Neuronal stem cell (in vitro differentiated cells): ENCODE measurements around the gene PTPN9.

Experiments
- DNase-seq: peaks from one replicate; pipeline ENCODE4 v3.0.0-alpha.2; 2013; ENCODE audit warnings: low spot score
- H2AFZ ChIP-seq: one replicate; pipeline ENCODE4 v1.6.1; 2013; ENCODE audit warnings: mild to moderate bottlenecking, low read length, inconsistent platforms
- H2AK5ac ChIP-seq: 2 replicates; pipeline ENCODE4 v1.6.1; 2013; ENCODE audit warnings: low read depth, mild to moderate bottlenecking, inconsistent platforms, low read length, moderate library complexity, mixed read lengths
- H2BK120ac ChIP-seq: 2 replicates; pipeline ENCODE4 v1.6.1; 2013; ENCODE audit warnings: low read depth, mild to moderate bottlenecking, inconsistent platforms, low read length, moderate library complexity, mixed read lengths
- H2BK12ac ChIP-seq: one replicate; pipeline ENCODE4 v1.6.1; 2013; ENCODE audit warnings: low read length, inconsistent platforms
- H2BK15ac ChIP-seq: 2 replicates; pipeline ENCODE4 v1.6.1; 2013; ENCODE audit warnings: mild to moderate bottlenecking, low read length, inconsistent platforms, mixed read lengths
- H2BK5ac ChIP-seq: one replicate; pipeline ENCODE4 v1.6.1; 2013; ENCODE audit warnings: inconsistent platforms, mild to moderate bottlenecking, low read length, moderate library complexity
- H3K14ac ChIP-seq: one replicate; pipeline ENCODE4 v1.6.1; 2013; ENCODE audit warnings: low read length, inconsistent platforms
- H3K18ac ChIP-seq: 2 replicates; pipeline ENCODE4 v1.6.1; 2013; ENCODE audit warnings: low read length, inconsistent platforms
- H3K23ac ChIP-seq: 2 replicates; pipeline ENCODE4 v1.6.1; 2013; ENCODE audit warnings: low read depth, mild to moderate bottlenecking, mixed read lengths, low read length, inconsistent platforms; ENCODE audit not compliant: poor library complexity
- H3K27ac ChIP-seq: replicated peaks from 3 replicates; pipeline ENCODE4 v1.5.1; 2013; ENCODE audit warnings: low read length, inconsistent platforms
- H3K27me3 ChIP-seq, 3 experiments: 2 replicates each; pipeline ENCODE4 v1.6.1; 2013; ENCODE audit warnings: low read length in 3 of 3, mild to moderate bottlenecking in 2 of 3, inconsistent platforms in 1 of 3, low read depth in 1 of 3, mixed read lengths in 1 of 3, moderate library complexity in 1 of 3; ENCODE audit not compliant: control insufficient read depth in 3 of 3, insufficient read depth in 3 of 3
- H3K36me3 ChIP-seq, 2 donors: replicated peaks in 1 of 2; 2 replicates each; pipeline ENCODE4 v1.6.1; 2013; ENCODE audit warnings: low read length in 2 of 2; ENCODE audit not compliant: control insufficient read depth in 2 of 2, insufficient read depth in 2 of 2
- H3K4ac ChIP-seq: 2 replicates; pipeline ENCODE4 v1.6.1; 2013; ENCODE audit warnings: inconsistent platforms, mild to moderate bottlenecking, low read length, moderate library complexity
- H3K4me1 ChIP-seq, 2 donors: 1 replicate in 1 of 2; 2 replicates in 1 of 2; pipeline ENCODE4 v1.6.1; 2013; ENCODE audit warnings: low read length in 2 of 2, low read depth in 1 of 2; ENCODE audit not compliant: control insufficient read depth in 2 of 2, insufficient read depth in 1 of 2
- H3K4me2 ChIP-seq: one replicate; pipeline ENCODE4 v1.6.1; 2013; ENCODE audit warnings: mild to moderate bottlenecking, low read length, inconsistent platforms; ENCODE audit not compliant: insufficient read depth, poor library complexity, severe bottlenecking
- H3K4me3 ChIP-seq, 2 donors: 2 replicates each; pipeline ENCODE4 v1.5.1; 2013; ENCODE audit warnings: low read length in 2 of 2, mild to moderate bottlenecking in 2 of 2, inconsistent platforms in 1 of 2, moderate library complexity in 1 of 2
- H3K79me1 ChIP-seq: one replicate; pipeline ENCODE4 v1.6.1; 2013; ENCODE audit warnings: low read depth, mild to moderate bottlenecking, inconsistent platforms, low read length, moderate library complexity
- H3K9ac ChIP-seq: one replicate; pipeline ENCODE4 v1.6.1; 2013; ENCODE audit warnings: mild to moderate bottlenecking, low read depth, low read length, inconsistent platforms; ENCODE audit not compliant: poor library complexity
- H3K9me3 ChIP-seq, 2 donors: replicated peaks in 1 of 2; 2 replicates each; pipeline versions ENCODE3 to v1.6.1; 2013; ENCODE audit warnings: low read length in 2 of 2, mild to moderate bottlenecking in 2 of 2, inconsistent platforms in 1 of 2, low read depth in 1 of 2, mixed read lengths in 1 of 2, moderate library complexity in 1 of 2; ENCODE audit not compliant: control insufficient read depth in 2 of 2, insufficient read depth in 1 of 2
- H4K8ac ChIP-seq: one replicate; pipeline ENCODE4 v1.6.1; 2013; ENCODE audit warnings: low read depth, mild to moderate bottlenecking, inconsistent platforms, low read length, moderate library complexity
- H4K91ac ChIP-seq: one replicate; pipeline ENCODE4 v1.6.1; 2013; ENCODE audit warnings: low read length, low read depth, mild to moderate bottlenecking, inconsistent platforms; ENCODE audit not compliant: poor library complexity
- WGBS, 2 donors: extraction: QIAGEN DNeasy Blood & Tissue Kit; methylation state at CpG; one replicate each; pipeline ENCODE4 v1.1.7; 2013; ENCODE audit warnings: missing lambda C conversion rate in 2 of 2, mixed read lengths in 1 of 2; ENCODE audit not compliant: insufficient read length in 2 of 2, insufficient replicate concordance in 1 of 2; ENCODE audit errors: extremely low coverage in 2 of 2; 5-methylcytosine and 5-hydroxymethylcytosine counted together

PTPN9 gene

DNA sequence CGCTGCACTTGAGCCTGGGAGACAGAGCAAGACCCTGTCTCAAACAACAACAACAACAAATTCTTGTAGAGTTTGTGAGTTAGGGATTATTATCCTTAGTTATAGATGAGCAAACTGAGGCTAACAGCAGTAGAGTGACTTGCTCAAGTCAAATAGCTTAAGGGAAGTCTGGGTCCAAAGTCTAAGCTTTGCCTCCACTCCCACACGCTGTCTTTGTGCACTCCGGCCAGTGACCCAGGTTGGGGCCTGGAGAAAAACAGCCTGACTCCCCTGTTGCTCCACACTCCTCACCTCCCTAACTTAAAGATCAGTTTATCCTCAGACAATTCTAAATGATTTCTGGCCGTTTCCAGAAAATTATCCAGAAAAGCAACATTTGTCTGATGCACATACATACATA lies 118.5 kb downstream of the PTPN9 start:
- Histone ChIP-seq H4K91ac (no peak overlapping the region), H3K4me2 (no peak overlapping the region), H3K4me3 (no peak overlapping the region), H3K79me1 (no peaks in the 10 kb centered on the region), H3K36me3 (peaks cover 0 to 20% of the 10 kb centered on the region in 2 donors), H3K18ac (no peak overlapping the region), H3K27me3 (peaks cover 0 to 1% (median 0%) of the 10 kb centered on the region in 3 experiments), H4K8ac (no peak overlapping the region), H2BK120ac (no peak overlapping the region), H2AFZ (no peak overlapping the region), H2BK5ac (no peak overlapping the region), H3K14ac (no peak overlapping the region), H3K4me1 (peaks cover 5 to 9% of the 10 kb centered on the region in 2 donors), H3K23ac (no peak overlapping the region), H2BK15ac (no peak overlapping the region), H3K9ac (no peak overlapping the region), H3K27ac (no peak overlapping the region), H2AK5ac (no peak overlapping the region), H3K4ac (no peak overlapping the region), H2BK12ac (no peak overlapping the region), H3K9me3 (no peaks in the 10 kb centered on the region)
- WGBS, 2 donors, result no CpG with 5 or more reads among the region's 4 CpGs
- no peak for DNase-seq

DNA sequence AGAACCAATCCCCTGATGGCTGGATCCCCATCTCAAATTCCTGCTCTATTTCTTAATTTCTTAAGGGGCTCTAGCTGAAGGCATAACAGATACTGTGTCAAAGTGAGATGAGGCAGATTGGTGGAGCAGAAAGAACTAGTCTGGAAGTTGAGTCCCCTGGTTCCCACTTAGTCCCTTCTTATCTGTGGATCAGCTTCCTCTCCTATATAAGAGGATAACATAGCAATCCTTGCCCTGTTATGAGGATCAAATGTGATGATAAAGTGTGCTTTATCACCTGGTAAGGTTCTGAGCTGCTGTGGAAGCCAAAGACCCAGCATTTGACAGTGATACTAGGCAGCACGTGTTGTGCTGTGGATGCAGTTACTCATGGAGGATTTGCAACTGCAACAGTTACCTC lies 119.5 kb downstream of the PTPN9 start:
- Histone ChIP-seq H2AK5ac (no peak overlapping the region), H3K9me3 (no peaks in the 10 kb centered on the region), H3K27me3 (peaks cover 0 to 1% (median 0%) of the 10 kb centered on the region in 3 experiments), H3K79me1 (peaks cover 2% of the 10 kb centered on the region), H4K8ac (no peak overlapping the region), H3K23ac (no peak overlapping the region), H3K4me3 (no peak overlapping the region), H3K14ac (no peak overlapping the region), H2BK15ac (no peak overlapping the region), H3K36me3 (peaks cover 0 to 12% of the 10 kb centered on the region in 2 donors), H3K27ac (no peak overlapping the region), H3K4me1 (peaks cover 5 to 9% of the 10 kb centered on the region in 2 donors), H2BK120ac (no peak overlapping the region), H3K4ac (no peak overlapping the region), H3K9ac (no peak overlapping the region), H4K91ac (no peak overlapping the region), H2BK12ac (no peak overlapping the region), H3K18ac (no peak overlapping the region), H3K4me2 (no peak overlapping the region), H2BK5ac (no peak overlapping the region), H2AFZ (no peak overlapping the region)
- no peak for DNase-seq
- WGBS, 2 donors, result no CpG with 5 or more reads among the region's 1 CpG

DNA sequence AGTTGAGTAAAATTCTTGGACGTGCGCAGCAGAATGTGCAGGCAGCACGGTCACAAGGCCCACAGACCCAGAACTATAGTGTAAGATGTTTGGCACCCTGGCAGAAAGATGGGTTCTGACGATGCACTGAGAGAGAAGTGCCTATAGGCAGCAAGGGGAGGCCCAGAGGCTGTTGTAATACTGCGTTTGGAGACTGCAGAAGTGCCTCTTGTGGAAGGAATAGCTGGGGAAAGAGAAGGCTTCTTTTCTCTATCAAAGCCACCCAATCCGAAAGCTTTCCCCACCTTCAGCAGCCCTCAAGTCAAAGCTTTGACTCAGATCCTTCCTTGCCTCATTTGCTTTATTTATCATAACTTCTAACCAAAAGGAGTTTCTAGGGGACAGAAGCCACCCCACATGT lies 122.4 kb downstream of the PTPN9 start:
- no peak overlapping the region for H2BK5ac ChIP-seq
- no peak overlapping the region for H2BK12ac ChIP-seq
- H3K9ac ChIP-seq, result no peak overlapping the region
- H3K36me3 ChIP-seq, result no peaks in the 10 kb centered on the region
- H4K8ac ChIP-seq, result no peak overlapping the region
- no peak overlapping the region for H3K27ac ChIP-seq
- H3K4me2 ChIP-seq, result no peak overlapping the region
- H3K4ac ChIP-seq, result no peak overlapping the region
- H3K4me1 ChIP-seq, result peaks cover 2 to 8% of the 10 kb centered on the region in 2 donors
- DNase-seq, result no peak
- no peak overlapping the region for H2BK15ac ChIP-seq
- H2AFZ ChIP-seq, result peak overlapping the region; percentile 92
- H3K79me1 ChIP-seq, result peaks cover 6% of the 10 kb centered on the region
- no peak overlapping the region for H2BK120ac ChIP-seq
- H3K27me3 ChIP-seq, result peaks cover 0 to 1% (median 0%) of the 10 kb centered on the region in 3 experiments
- WGBS, 2 donors, result no CpG with 5 or more reads among the region's 6 CpGs
- H3K4me3 ChIP-seq, result no peak overlapping the region
- no peak overlapping the region for H3K14ac ChIP-seq
- H3K23ac ChIP-seq, result no peak overlapping the region
- no peak overlapping the region for H3K18ac ChIP-seq
- H3K9me3 ChIP-seq, result no peaks in the 10 kb centered on the region
- H4K91ac ChIP-seq, result no peak overlapping the region
- no peak overlapping the region for H2AK5ac ChIP-seq

DNA sequence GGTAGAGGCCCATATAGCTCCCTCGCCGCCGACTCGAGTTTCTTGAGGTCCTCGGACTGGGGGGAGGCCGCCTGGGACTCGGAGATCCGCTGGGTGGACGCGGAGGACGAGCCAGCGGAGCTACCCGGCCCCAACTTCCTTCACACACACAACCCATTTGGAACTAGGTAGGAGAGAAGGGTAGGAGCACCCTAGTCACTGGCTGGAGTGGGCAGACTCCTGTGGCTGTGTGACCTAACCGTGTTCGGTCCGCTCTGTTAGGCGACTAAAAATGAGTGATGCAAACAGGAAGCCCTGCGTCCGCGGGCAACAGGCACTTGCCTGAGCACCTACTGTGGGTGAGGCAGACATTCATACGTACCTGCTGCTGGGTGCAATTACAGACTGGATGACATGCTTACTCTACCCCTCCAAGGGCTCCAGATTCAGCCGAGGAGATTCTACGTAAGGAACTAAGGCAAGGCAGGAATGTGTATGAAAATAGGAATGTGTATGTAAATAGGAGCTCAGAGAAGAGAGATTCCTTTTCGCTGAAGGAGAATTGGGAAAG lies 123.1 kb downstream of the PTPN9 start:
- Histone ChIP-seq H3K4me3 (peak overlapping the region; percentile 88 to 89), H3K9me3 (no peaks in the 10 kb centered on the region), H3K27me3 (peaks cover 0 to 1% (median 0%) of the 10 kb centered on the region in 3 experiments), H3K27ac (peak overlapping the region; percentile 8), H2BK15ac (no peak overlapping the region), H2AK5ac (no peak overlapping the region), H3K9ac (peak overlapping the region; percentile 82), H3K23ac (peak overlapping the region; percentile 3), H3K4ac (no peak overlapping the region), H3K18ac (peak overlapping the region; percentile 93), H3K79me1 (peaks cover 8% of the 10 kb centered on the region), H3K14ac (no peak overlapping the region), H3K4me2 (peak overlapping the region; percentile 84), H2BK12ac (no peak overlapping the region), H3K36me3 (no peaks in the 10 kb centered on the region), H4K91ac (no peak overlapping the region), H2BK120ac (no peak overlapping the region), H4K8ac (no peak overlapping the region), H3K4me1 (peaks cover 2 to 8% of the 10 kb centered on the region in 2 donors), H2AFZ (peak overlapping the region; percentile 92), H2BK5ac (peak overlapping the region; percentile 22)
- peak; percentile 38 for DNase-seq
- WGBS, 2 donors, result no CpG with 5 or more reads among the region's 24 CpGs
